Heart left ventricle (tissue), 16 donors: Measurements from ENCODE around the gene NAT10. TPM values are rescaled to one million over a fixed set of nuclear protein-coding genes. Genes with fewer than 3 reads are reported as not detected.

Experiments used
- ATAC-seq, 4 donors: fragments of 200-7000 bp; cut with Tn5 transposase; one replicate each; pipeline ENCODE4 v1.9.1; 2020 to 2022; ENCODE audit warnings: moderate library complexity in 4 of 4, mild to moderate bottlenecking in 3 of 4, moderate number of reproducible peaks in 1 of 4
- DNase-seq, 5 donors: peaks; one replicate each; pipeline ENCODE4 v3.0.0-alpha.2; 2020
- H3K27ac ChIP-seq, 12 donors: fragments of 200-600 bp; sonication (generic) in 4 of 12; one replicate each; pipeline versions ENCODE4 v1.5.0 to v1.8.0; 2016 to 2022; ENCODE audit warnings: mild to moderate bottlenecking in 2 of 12
- H3K27me3 ChIP-seq, 9 donors: fragments of 200-600 bp; sonication (generic) in 2 of 9; one replicate each; pipeline versions ENCODE4 v1.5.1 to v1.8.0; 2016 to 2022; ENCODE audit warnings: mild to moderate bottlenecking in 3 of 9
- H3K36me3 ChIP-seq, 9 donors: fragments of 200-600 bp; sonication (generic) in 2 of 9; one replicate each; pipeline versions ENCODE4 v1.5.0 to v1.8.0; 2018 to 2022; ENCODE audit warnings: mild to moderate bottlenecking in 2 of 9
- H3K4me1 ChIP-seq, 12 donors: fragments of 200-600 bp; sonication (generic) in 4 of 12; one replicate each; pipeline versions ENCODE4 v1.5.0 to v1.8.0; 2016 to 2022; ENCODE audit warnings: mild to moderate bottlenecking in 3 of 12
- H3K4me3 ChIP-seq, 12 donors: fragments of 200-600 bp; sonication (generic) in 4 of 12; one replicate each; pipeline versions ENCODE4 v1.5.0 to v1.8.0; 2017 to 2022; ENCODE audit warnings: mild to moderate bottlenecking in 9 of 12, moderate library complexity in 4 of 12
- H3K9me3 ChIP-seq, 12 donors: fragments of 200-600 bp; sonication (generic) in 4 of 12; one replicate each; pipeline versions ENCODE4 v1.5.0 to v1.8.0; 2016 to 2022; ENCODE audit warnings: mild to moderate bottlenecking in 1 of 12
- POLR2A ChIP-seq, 2 donors: fragments of 450-650 bp; IDR thresholded peaks; one replicate each; pipeline ENCODE4 v1.6.1; 2017; ENCODE audit warnings: antibody characterized with exemption in 2 of 2, mild to moderate bottlenecking in 2 of 2, moderate library complexity in 2 of 2
- WGBS, 4 donors: extraction: QIAGEN DNeasy Blood & Tissue Kit in 2 of 4; methylation state at CpG; one replicate each; pipeline versions ENCODE4 v1.1.5 to v1.1.7; 2013 to 2018; 5-methylcytosine and 5-hydroxymethylcytosine counted together
- intact Hi-C, 10 donors: fragments of 100-400 bp; cut with DNase I; formaldehyde crosslinking; loops; one replicate each; pipeline versions ENCODE4 v1.11.1 to v1.14.2; 2022
- polyA plus RNA-seq, 2 donors: library from polyadenylated mRNA; stranded (reverse); fragments of 200-250 nt; gene quantifications; one replicate each; pipeline ENCODE4 v1.2.3, GENCODE V29; 2013
- total RNA-seq, 9 donors: library from RNA; depleted of rRNA in 2 of 9; stranded (reverse); fragments of >200 nt in 2 of 9; fragmentation: NEBNext Ultra II Directional in 3 of 9; extraction: Animal tissue kit (Norgen Biotek cat#: 25700) in 3 of 9; gene quantifications; one replicate each; pipeline versions ENCODE4 v1.1.0 to v1.2.4, GENCODE V29; 2016 to 2023
- TF ChIP-seq, protein P1 (sequence below), 12 donors: fragments of 200-600 bp; sonication (generic) in 4 of 12; IDR thresholded peaks; one replicate each; pipeline versions ENCODE4 v1.5.0 to v1.8.0; 2018 to 2022; ENCODE audit warnings: antibody characterized with exemption in 12 of 12, mild to moderate bottlenecking in 5 of 12
- donor health status: ischemic (EF 13 %, LVEDD 7.1; RV severe dilation, severe dysfunction).
- donor health status: healthy with polysubstance abuse.
- donor health status: DM: no; HTN: yes; CAD: no.
- donor health status: DM: no; HTN: no; CAD: no.
- donor health status: ischemic (EF 25% LVEDD 6.9; RV normal size, moderate dysfunction).
- donor health status: ischemic (EF 25% LVEDD 5.7; RV mildly dilated, moderate dysfunction).
- donor health status: healthy.
- donor health status: DM: yes; HTN: yes; CAD: no.
- donor health status: ischemic (EF 35%, LVEDD 5.7; RV mildly dilated, moderate dysfunction).
- donor health status: nonischemic (EF 11% LVEDD 7.7; RV severe dilation, severe dysfunction).
- donor health status: DM: yes; HTN: yes; CAD: no.
- donor health status: PGD.
- donor health status: ischemic (EF 29% LVEDD 5.4; RV normal size, mild dysfunction).
- donor health status: nonischemic (EF 23%, LVEDD 6.1; RV moderate dilation, normal function).

NAT10 gene
- total and polyA plus RNA-seq, 11 donors, result 14.5 to 27.1 (median 21.1) TPM

- Histone ChIP-seq H3K27me3 (no peaks in the 10 kb centered on the region), H3K4me3 (no peak overlapping the region), H3K9me3 (no peaks in the 10 kb centered on the region), H3K4me1 (peaks cover 0 to 17% (median 11%) of the 10 kb centered on the region in 12 donors), H3K36me3 (peaks cover 0 to 13% (median 0%) of the 10 kb centered on the region in 9 donors), H3K27ac (no peak overlapping the region)
- DNase-seq (no peak), ATAC-seq (no peak)
- WGBS, 4 donors, result 86 to 90% (median 88%) methylated on average over 7 of the region's 7 CpGs
- intact Hi-C loops, result loop anchor here in 6 of 10 donors (2.0 to 10.0 kb wide), 5 partner anchors 178 to 319 kb away; partner anchors contain the start of gene ABTB2 (in 2 of the 6)
- no peak for TF ChIP-seq POLR2A (IDR thresholded peaks at IDR 0.05)
- TF ChIP-seq, protein P1, sequence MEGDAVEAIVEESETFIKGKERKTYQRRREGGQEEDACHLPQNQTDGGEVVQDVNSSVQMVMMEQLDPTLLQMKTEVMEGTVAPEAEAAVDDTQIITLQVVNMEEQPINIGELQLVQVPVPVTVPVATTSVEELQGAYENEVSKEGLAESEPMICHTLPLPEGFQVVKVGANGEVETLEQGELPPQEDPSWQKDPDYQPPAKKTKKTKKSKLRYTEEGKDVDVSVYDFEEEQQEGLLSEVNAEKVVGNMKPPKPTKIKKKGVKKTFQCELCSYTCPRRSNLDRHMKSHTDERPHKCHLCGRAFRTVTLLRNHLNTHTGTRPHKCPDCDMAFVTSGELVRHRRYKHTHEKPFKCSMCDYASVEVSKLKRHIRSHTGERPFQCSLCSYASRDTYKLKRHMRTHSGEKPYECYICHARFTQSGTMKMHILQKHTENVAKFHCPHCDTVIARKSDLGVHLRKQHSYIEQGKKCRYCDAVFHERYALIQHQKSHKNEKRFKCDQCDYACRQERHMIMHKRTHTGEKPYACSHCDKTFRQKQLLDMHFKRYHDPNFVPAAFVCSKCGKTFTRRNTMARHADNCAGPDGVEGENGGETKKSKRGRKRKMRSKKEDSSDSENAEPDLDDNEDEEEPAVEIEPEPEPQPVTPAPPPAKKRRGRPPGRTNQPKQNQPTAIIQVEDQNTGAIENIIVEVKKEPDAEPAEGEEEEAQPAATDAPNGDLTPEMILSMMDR (IDR thresholded peaks at IDR 0.05), result no peak
Observed at GRCh38 chr11:34175284-34176019, 70.0 kb downstream of the NAT10 start.

DNA sequence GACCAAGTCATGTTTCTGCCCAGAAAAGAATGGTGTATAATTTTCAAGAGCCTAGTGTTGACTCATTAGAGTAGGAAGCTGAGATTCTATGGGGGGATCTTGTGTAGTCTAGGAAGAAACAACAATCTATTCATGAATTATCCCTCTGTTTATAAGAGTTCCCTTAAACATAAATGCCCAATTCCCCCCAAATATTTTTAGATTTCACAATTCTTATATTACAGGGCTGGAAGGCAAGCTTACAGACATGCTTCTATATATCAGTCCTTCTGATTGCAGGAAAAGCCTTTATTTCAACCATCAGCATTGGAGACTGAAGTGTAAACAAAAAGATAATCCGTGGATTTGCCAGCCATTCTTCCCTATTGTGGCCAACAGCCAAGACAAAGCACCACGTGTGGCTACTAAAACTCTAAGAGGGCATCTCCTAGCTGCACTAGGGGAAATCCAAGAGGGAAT is 71.4 kb downstream of the NAT10 start:
- intact Hi-C loops, result loop anchor here in 5 of 10 donors (5.0 to 10.0 kb wide), 4 partner anchors 179 to 318 kb away; no protein-coding TSS in a partner anchor
- DNase-seq (no peak), ATAC-seq (no peak)
- no peaks in the 10 kb centered on the region for H3K9me3 ChIP-seq
- no peak overlapping the region for H3K27ac ChIP-seq
- no peak overlapping the region for H3K4me3 ChIP-seq
- no peaks in the 10 kb centered on the region for H3K36me3 ChIP-seq
- no peaks in the 10 kb centered on the region for H3K27me3 ChIP-seq
- peaks cover 0 to 20% (median 11%) of the 10 kb centered on the region in 12 donors for H3K4me1 ChIP-seq
- TF ChIP-seq, protein P1 (IDR thresholded peaks at IDR 0.05), result no peak
- no peak for TF ChIP-seq POLR2A (IDR thresholded peaks at IDR 0.05)
- 12 to 39% (median 32%) methylated on average over 2 of the region's 2 CpGs for WGBS, 4 donors

GRCh38 chr11:34178209-34178821 is 72.9 kb downstream of the NAT10 start:
- no peak for TF ChIP-seq POLR2A (IDR thresholded peaks at IDR 0.05)
- TF ChIP-seq, protein P1 (IDR thresholded peaks at IDR 0.05), result no peak
- Histone ChIP-seq H3K27me3 (no peaks in the 10 kb centered on the region), H3K9me3 (no peaks in the 10 kb centered on the region), H3K27ac (no peak overlapping the region), H3K4me3 (no peak overlapping the region), H3K4me1 (peaks cover 0 to 26% (median 11%) of the 10 kb centered on the region in 12 donors), H3K36me3 (no peaks in the 10 kb centered on the region)
- intact Hi-C loops, result loop anchor here in 5 of 10 donors (5.0 to 10.0 kb wide), 4 partner anchors 181 to 316 kb away; no protein-coding TSS in a partner anchor
- WGBS, 4 donors, result 89 to 93% (median 90%) methylated on average over 10 of the region's 10 CpGs
- DNase-seq, result peak in 1 of 5 donors; percentile 8
- no peak for ATAC-seq
